ENCODE measurements around the gene CLIP1.
A peak's percentile ranks its signal among the peaks of the same experiment; 100 is the strongest.

- TF ChIP-seq CTCF (IDR thresholded peaks at IDR 0.05) (peak in 3 of 4 experiments; percentile 12 to 55 (median 20)), POLR2AphosphoS5 (IDR thresholded peaks at IDR 0.05) (peak; percentile 46 to 91 (median 72)), POLR2A (IDR thresholded peaks at IDR 0.05) (no peak)
These were observed at the start of gene CLIP1 for GRCh38 chr12:122421821-122422729.

Data from sigmoid colon (tissue), 4 donors.